ENCODE data around the gene NCOA5. TPM values are rescaled to one million over a fixed set of nuclear protein-coding genes. Genes with fewer than 3 reads are reported as not detected.

Gene NCOA5
- polyA plus RNA-seq, 1 donor (not counting 4 experiments of a cell fraction or from before 2014, with no cell fraction given): 17.6 TPM

DNA sequence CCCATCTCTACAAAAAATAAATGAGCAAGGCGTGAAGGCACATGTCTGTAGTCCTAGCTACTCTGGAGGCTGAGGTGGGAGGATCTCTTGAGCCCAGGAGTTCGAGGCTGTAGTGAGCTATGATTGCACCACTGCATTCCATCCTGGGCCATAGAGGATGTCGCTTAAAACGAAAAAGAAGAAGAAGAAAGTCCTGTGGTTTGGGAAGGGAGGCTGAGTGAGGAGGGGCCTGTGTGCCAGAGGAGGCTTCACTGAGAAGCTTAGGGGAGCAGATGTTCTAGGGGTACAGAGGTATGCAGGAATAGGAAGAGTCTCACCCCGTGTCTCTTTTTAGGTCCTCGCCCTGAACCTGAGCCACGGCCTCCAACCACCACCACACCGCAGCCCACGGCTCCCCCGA lies 76.8 kb downstream of the NCOA5 start:
- Histone ChIP-seq H3K9me1 (ENCODE audit: control insufficient read depth, extremely low read depth, insufficient read depth, low read length) (no peaks in the 10 kb centered on the region), H3K9ac (ENCODE audit: control insufficient read depth, extremely low read depth, insufficient read depth, low read length) (no peak overlapping the region), H3K9me3 (ENCODE audit: control insufficient read depth, low read depth, low read length) (no peaks in the 10 kb centered on the region), H4K20me1 (ENCODE audit: control insufficient read depth, extremely low read depth, insufficient read depth, low read length) (no peaks in the 10 kb centered on the region), H3K36me3 (ENCODE audit: control insufficient read depth in 2 of 2, extremely low read depth in 1 of 2, insufficient read depth in 2 of 2, low read length in 2 of 2) (no peaks in the 10 kb centered on the region), H3K4me3 (ENCODE audit: control insufficient read depth in 2 of 3, extremely low read depth in 1 of 3, insufficient read depth in 2 of 3, low read depth in 1 of 3, low read length in 3 of 3) (no peak overlapping the region), H3K27me3 (ENCODE audit: control insufficient read depth, extremely low read depth, insufficient read depth, low read length) (peaks cover 33% of the 10 kb centered on the region), H2AFZ (ENCODE audit: control insufficient read depth, low read length) (no peak overlapping the region), H3K27ac (ENCODE audit: control insufficient read depth, insufficient read depth, low read length) (no peak overlapping the region), H3K79me2 (ENCODE audit: control insufficient read depth, insufficient read depth, low read length) (no peaks in the 10 kb centered on the region), H3K4me1 (ENCODE audit: control insufficient read depth, extremely low read depth, insufficient read depth, low read length) (peaks cover 15% of the 10 kb centered on the region), H3K4me2 (ENCODE audit: control insufficient read depth, extremely low read depth, insufficient read depth, low read depth, low read length) (no peak overlapping the region)
- dilution Hi-C loops (cut with MboI; ENCODE audit: extremely low pct_ligation_motif_present, low sequenced_read_pairs): no loop called here
- TF ChIP-seq, protein P1, sequence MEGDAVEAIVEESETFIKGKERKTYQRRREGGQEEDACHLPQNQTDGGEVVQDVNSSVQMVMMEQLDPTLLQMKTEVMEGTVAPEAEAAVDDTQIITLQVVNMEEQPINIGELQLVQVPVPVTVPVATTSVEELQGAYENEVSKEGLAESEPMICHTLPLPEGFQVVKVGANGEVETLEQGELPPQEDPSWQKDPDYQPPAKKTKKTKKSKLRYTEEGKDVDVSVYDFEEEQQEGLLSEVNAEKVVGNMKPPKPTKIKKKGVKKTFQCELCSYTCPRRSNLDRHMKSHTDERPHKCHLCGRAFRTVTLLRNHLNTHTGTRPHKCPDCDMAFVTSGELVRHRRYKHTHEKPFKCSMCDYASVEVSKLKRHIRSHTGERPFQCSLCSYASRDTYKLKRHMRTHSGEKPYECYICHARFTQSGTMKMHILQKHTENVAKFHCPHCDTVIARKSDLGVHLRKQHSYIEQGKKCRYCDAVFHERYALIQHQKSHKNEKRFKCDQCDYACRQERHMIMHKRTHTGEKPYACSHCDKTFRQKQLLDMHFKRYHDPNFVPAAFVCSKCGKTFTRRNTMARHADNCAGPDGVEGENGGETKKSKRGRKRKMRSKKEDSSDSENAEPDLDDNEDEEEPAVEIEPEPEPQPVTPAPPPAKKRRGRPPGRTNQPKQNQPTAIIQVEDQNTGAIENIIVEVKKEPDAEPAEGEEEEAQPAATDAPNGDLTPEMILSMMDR (optimal IDR thresholded peaks at IDR 0.05 in 1 of 3, IDR thresholded peaks at IDR 0.05 in 1 of 3, conservative IDR thresholded peaks at IDR 0.05 in 1 of 3; ENCODE audit: extremely low read depth in 1 of 3, insufficient read depth in 2 of 3, low read length in 3 of 3): no peak
- no peak for TF ChIP-seq EZH2 (IDR thresholded peaks at IDR 0.05; ENCODE audit: low read length)
- DNase-seq (ENCODE audit: low read depth, low spot score) (no peak), FAIRE-seq (no peak)

DNA sequence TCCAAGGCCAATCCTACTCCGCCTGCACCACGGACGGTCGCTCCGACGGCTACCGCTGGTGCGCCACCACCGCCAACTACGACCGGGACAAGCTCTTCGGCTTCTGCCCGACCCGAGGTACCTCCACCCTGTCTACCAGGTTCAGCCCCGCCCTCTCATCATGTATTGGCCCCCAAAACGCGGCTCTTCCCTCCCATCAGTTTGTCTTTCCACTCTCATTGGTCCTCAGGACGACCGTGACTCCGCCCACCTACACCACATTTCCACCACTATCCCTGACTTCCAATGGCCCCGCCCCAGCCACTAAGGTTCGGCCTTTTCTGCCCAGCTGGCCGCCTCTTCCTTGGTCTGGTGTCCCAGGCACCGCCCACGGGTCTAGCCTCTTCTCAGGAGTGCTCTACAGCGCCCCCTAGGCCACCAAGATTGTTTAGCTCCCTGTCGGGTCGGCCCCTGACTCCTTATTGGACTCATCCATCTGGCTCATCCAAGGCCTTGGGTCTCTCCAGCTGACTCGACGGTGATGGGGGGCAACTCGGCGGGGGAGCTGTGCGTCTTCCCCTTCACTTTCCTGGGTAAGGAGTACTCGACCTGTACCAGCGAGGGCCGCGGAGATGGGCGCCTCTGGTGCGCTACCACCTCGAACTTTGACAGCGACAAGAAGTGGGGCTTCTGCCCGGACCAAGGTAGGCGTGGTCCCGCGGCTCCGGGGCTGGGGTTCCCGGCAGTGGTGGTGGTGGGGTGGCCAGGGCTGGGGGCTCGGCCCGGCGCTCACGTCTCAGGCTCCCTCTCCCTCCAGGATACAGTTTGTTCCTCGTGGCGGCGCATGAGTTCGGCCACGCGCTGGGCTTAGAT lies 77.9 kb downstream of the NCOA5 start:
- peaks cover 21% of the 10 kb centered on the region for H3K4me1 ChIP-seq (ENCODE audit: control insufficient read depth, extremely low read depth, insufficient read depth, low read length)
- no peak for DNase-seq (ENCODE audit: low read depth, low spot score)
- H3K4me3 ChIP-seq (ENCODE audit: control insufficient read depth in 2 of 3, extremely low read depth in 1 of 3, insufficient read depth in 2 of 3, low read depth in 1 of 3, low read length in 3 of 3): no peak overlapping the region
- H3K27me3 ChIP-seq (ENCODE audit: control insufficient read depth, extremely low read depth, insufficient read depth, low read length): peaks cover 33% of the 10 kb centered on the region
- H3K27ac ChIP-seq (ENCODE audit: control insufficient read depth, insufficient read depth, low read length): no peak overlapping the region
- no peak for FAIRE-seq
- no peaks in the 10 kb centered on the region for H4K20me1 ChIP-seq (ENCODE audit: control insufficient read depth, extremely low read depth, insufficient read depth, low read length)
- no peaks in the 10 kb centered on the region for H3K9me1 ChIP-seq (ENCODE audit: control insufficient read depth, extremely low read depth, insufficient read depth, low read length)
- no peak overlapping the region for H2AFZ ChIP-seq (ENCODE audit: control insufficient read depth, low read length)
- H3K4me2 ChIP-seq (ENCODE audit: control insufficient read depth, extremely low read depth, insufficient read depth, low read depth, low read length): no peak overlapping the region
- H3K36me3 ChIP-seq (ENCODE audit: control insufficient read depth in 2 of 2, extremely low read depth in 1 of 2, insufficient read depth in 2 of 2, low read length in 2 of 2): no peaks in the 10 kb centered on the region
- no peak for TF ChIP-seq EZH2 (IDR thresholded peaks at IDR 0.05; ENCODE audit: low read length)
- TF ChIP-seq, protein P1 (optimal IDR thresholded peaks at IDR 0.05 in 1 of 3, IDR thresholded peaks at IDR 0.05 in 1 of 3, conservative IDR thresholded peaks at IDR 0.05 in 1 of 3; ENCODE audit: extremely low read depth in 1 of 3, insufficient read depth in 2 of 3, low read length in 3 of 3): peak; percentile 35 to 54 (median 48)
- dilution Hi-C loops (cut with MboI; ENCODE audit: extremely low pct_ligation_motif_present, low sequenced_read_pairs): no loop called here
- H3K9me3 ChIP-seq (ENCODE audit: control insufficient read depth, low read depth, low read length): no peaks in the 10 kb centered on the region
- no peaks in the 10 kb centered on the region for H3K79me2 ChIP-seq (ENCODE audit: control insufficient read depth, insufficient read depth, low read length)
- no peak overlapping the region for H3K9ac ChIP-seq (ENCODE audit: control insufficient read depth, extremely low read depth, insufficient read depth, low read length)

Other genes starting within 250 kb of the NCOA5 start
- gene ACOT8, start 232.6 kb downstream of the NCOA5 start, polyA plus RNA-seq: 23.9 to 41.5 TPM (median 24.3 TPM) in 3 replicates
- gene ZSWIM3, start 232.3 kb downstream of the NCOA5 start, polyA plus RNA-seq: 2.0 to 2.7 TPM (median 2.3 TPM) in 3 replicates
- 4.3 to 4.9 TPM (median 4.4 TPM) in 3 replicates for gene ZSWIM1, start 208.7 kb downstream of the NCOA5 start, polyA plus RNA-seq
- gene SPATA25, start 202.3 kb downstream of the NCOA5 start, polyA plus RNA-seq: 0.19 TPM in 1 of 3 replicates, not detected in the others
- 0.49 to 0.97 TPM (median 0.54 TPM) in 3 replicates for gene NEURL2, start 198.8 kb downstream of the NCOA5 start, polyA plus RNA-seq
- 38.6 to 69.4 TPM (median 48.6 TPM) in 3 replicates for gene CTSA, start 198.6 kb downstream of the NCOA5 start, polyA plus RNA-seq
- 26.3 to 58.1 TPM (median 46.5 TPM) in 3 replicates for gene PLTP, start 177.8 kb downstream of the NCOA5 start, polyA plus RNA-seq
- gene PCIF1, start 155.3 kb downstream of the NCOA5 start, polyA plus RNA-seq: 5.4 to 12.7 TPM (median 7.0 TPM) in 3 replicates
- 5.8 to 9.1 TPM (median 6.8 TPM) in 3 replicates for gene ZNF335, start 117.8 kb downstream of the NCOA5 start, polyA plus RNA-seq
- 0.18 to 1.1 TPM (median 0.68 TPM) in 3 replicates for gene MMP9, start 81.1 kb downstream of the NCOA5 start, polyA plus RNA-seq
- gene SLC12A5, start 60.7 kb downstream of the NCOA5 start, polyA plus RNA-seq: 0.42 to 1.0 TPM in 2 of 3 replicates, not detected in the other
- 13.4 to 16.7 TPM (median 16.4 TPM) in 3 replicates for gene CD40, start 28.4 kb upstream of the NCOA5 start, polyA plus RNA-seq
- not detected in 3 replicates for gene CDH22, start 218.5 kb upstream of the NCOA5 start, polyA plus RNA-seq